Measurements from ENCODE around the gene GDF15.
"Not testable (repeated sequence)": the region's sequence is repeated elsewhere in the genome, so short reads cannot be mapped to it uniquely, and the experiment has no call there.

The GDF15 gene

GRCh38 chr19:18380843-18381242, 5.1 kb upstream of the GDF15 start:
- DNase-seq (ENCODE audit: insufficient read length, low spot score) = no peak
- no peak for TF ChIP-seq CTCF (IDR thresholded peaks at IDR 0.05; ENCODE audit: insufficient read depth, missing control alignments)
- no peak for FAIRE-seq

- not testable (repeated sequence) for FAIRE-seq; DNase-seq (ENCODE audit: insufficient read length, low spot score)
Measured at GRCh38 chr19:18383622-18384021, 2.3 kb upstream of the GDF15 start.

- TF ChIP-seq CTCF (IDR thresholded peaks at IDR 0.05; ENCODE audit: insufficient read depth, missing control alignments) = no peak
- FAIRE-seq = no peak
- DNase-seq (ENCODE audit: insufficient read length, low spot score) = no peak
Measured at GRCh38 chr19:18384775-18385174, 1.2 kb upstream of the GDF15 start.

GRCh38 chr19:18385359-18385674, 641 bp upstream of the GDF15 start:
- no peak for TF ChIP-seq CTCF (IDR thresholded peaks at IDR 0.05; ENCODE audit: insufficient read depth, missing control alignments)
- DNase-seq (ENCODE audit: insufficient read length, low spot score) (no peak), FAIRE-seq (no peak)

GRCh38 chr19:18386543-18387271, 749 bp downstream of the GDF15 start:
- TF ChIP-seq CTCF (IDR thresholded peaks at IDR 0.05; ENCODE audit: insufficient read depth, missing control alignments) = no peak
- FAIRE-seq = no peak
- DNase-seq (ENCODE audit: insufficient read length, low spot score) = no peak

- no peak for FAIRE-seq
- peak; percentile 94 for DNase-seq (ENCODE audit: insufficient read length, low spot score)
- TF ChIP-seq CTCF (IDR thresholded peaks at IDR 0.05; ENCODE audit: insufficient read depth, missing control alignments) = peak; percentile 87
Measured at GRCh38 chr19:18388100-18388959, 2.4 kb downstream of the GDF15 start.

- DNase-seq (ENCODE audit: insufficient read length, low spot score) = no peak
- TF ChIP-seq CTCF (IDR thresholded peaks at IDR 0.05; ENCODE audit: insufficient read depth, missing control alignments) = no peak
- FAIRE-seq = no peak
Measured at GRCh38 chr19:18388960-18389725, 3.2 kb downstream of the GDF15 start.
